Measurements from ENCODE around the gene ARAP3.
"Not testable (repeated sequence)": the region's sequence is repeated elsewhere in the genome, so short reads cannot be mapped to it uniquely, and the experiment has no call there.

Gene ARAP3

GRCh38 chr5:141637767-141638419 lies 44.1 kb downstream of the ARAP3 start:
- no peak for DNase-seq

DNA sequence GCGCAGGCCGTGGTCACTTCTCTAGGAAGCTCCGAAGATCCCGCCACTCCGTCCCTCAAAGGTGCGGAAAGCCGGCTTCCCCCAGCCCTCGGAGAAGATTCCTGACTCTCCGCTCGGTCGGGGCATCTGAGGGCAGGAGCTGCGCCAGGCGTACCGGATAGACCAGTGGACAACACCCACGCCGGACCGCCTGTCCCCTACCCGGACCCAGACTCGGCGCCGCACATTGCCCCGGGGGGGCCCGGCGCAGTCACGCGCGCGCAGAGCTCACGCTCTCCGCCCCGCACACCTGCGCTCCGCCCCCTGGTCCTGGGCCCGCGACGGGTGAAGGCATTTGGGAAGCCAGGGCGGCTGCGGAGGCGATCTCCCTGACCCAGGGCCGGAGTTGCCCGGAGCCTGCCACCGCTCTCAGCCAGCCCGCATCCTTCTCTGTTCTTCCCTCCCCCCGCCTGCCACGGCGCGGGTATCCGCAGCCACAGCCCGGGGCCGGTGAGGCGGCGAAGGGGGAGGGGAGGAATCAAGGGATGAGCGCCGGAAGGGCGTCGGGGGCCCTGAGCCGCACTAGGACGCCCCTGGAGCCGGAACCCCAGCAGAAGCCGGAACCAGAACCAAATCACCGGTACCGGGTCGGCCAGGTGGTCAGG lies 44.8 kb downstream of the ARAP3 start:
- DNase-seq, result no peak

- DNase-seq, result peak; percentile 89 to 91
Observed at GRCh38 chr5:141636413-141637122, 45.5 kb downstream of the ARAP3 start, which contains the start of the genes HDAC3 and RELL2. Gene HDAC3, minus strand, starts transcription at chr5:141636849. Its CDS starts 59 bp downstream, at chr5:141636790. Gene RELL2, plus strand, starts transcription at chr5:141636997. Its CDS starts 1,229 bp downstream, at chr5:141638226.

DNA sequence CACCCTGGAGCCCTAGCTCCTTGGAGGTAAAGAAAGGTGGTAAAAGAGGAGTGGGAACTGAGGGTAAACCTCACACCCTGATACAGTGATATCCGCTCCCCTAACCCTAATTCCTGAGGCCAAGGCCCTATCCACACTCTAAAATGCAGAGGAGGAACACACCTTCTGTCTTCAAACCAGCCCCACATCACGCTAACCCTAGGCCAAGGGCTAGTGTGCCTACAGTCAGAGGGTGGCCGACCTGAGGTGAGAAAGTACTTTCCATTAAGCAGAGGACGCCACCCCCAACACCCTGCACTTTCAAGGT lies 46.0 kb downstream of the ARAP3 start:
- DNase-seq, result no peak

GRCh38 chr5:141635646-141636045 lies 46.4 kb downstream of the ARAP3 start:
- no peak for DNase-seq

DNA sequence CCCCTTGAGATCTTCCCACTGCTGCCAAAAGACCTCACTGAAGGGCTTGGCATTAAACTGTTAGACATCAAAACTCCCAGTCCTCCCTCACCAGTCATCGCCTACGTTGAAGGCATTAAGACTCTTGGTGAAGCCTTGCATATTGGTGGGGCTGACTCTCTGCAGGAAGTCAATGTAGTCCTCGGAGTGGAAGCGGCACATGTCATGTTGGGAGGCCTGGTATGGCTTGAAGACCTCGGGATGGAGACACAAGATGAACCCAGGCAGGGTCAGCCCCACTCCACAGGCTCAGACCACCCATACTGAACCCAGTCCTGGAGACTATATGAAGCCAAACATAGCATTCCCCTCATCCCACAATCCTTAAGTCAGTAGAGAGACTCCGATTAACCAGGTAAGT lies 47.3 kb downstream of the ARAP3 start:
- no peak for DNase-seq

DNA sequence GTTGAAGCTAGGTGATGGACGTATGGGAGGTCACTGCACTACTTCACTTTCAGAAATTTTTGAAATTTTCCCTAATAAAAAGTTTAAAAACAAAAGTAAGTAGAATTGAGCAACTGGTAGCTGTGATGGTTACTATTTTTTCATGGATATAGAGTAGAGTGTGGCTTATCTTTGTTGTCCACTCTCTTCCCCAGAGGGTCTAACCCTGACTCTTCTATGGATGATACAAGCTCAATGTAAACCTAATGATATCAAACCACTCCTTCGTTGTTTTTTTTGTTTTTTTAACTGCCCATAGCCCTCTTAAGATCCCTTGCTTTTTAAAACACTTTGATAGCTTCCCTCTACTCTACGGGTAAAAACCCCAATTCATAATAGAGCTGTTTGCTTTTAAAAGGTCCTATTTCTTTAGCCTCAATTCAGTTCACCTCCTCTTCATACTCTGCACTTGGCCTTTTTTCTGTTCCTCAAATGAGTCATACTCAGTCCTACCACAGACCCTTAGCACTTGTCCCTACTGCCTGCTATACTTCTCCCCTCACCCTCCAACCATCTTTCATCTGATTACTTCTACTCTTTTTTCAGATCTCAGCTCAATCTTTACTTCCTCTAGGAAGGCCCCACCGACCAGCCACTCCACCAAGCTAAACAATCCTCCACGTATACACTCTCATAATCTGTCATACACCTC lies 48.0 kb downstream of the ARAP3 start:
- DNase-seq, result no peak

GRCh38 chr5:141632650-141633049 lies 49.4 kb downstream of the ARAP3 start:
- DNase-seq, result no peak

DNA sequence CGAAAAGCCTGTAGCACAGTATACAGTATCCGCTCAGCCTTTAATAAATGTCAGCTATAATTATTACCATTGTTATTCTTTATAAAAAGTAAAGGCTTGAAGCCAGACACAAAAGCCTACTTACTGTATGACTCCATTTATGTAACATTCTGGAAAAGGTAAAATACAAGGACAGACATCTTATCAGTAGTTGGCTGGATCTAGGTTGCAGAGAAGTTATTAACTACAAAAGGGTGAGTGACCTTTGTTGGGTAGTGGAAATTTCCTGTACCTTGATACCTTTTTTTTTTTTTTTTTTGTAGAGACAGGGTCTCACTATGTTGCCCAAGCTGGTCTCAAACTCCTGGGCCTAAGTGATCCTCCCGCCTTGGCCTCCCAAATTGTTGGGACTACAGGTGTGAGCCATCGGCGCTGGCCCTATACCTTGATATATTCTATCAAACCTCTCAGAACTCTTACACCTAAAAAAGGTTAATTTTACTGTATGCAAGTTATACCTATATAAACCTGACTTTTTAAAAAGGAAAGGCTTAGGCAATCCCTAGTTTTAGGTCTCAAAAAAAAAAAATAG lies 51.4 kb downstream of the ARAP3 start:
- no peak for DNase-seq

GRCh38 chr5:141628175-141628788 lies 53.7 kb downstream of the ARAP3 start:
- no peak for DNase-seq

- no peak for DNase-seq
Observed at GRCh38 chr5:141623611-141624010, 58.4 kb downstream of the ARAP3 start.

GRCh38 chr5:141623186-141623585 lies 58.8 kb downstream of the ARAP3 start:
- DNase-seq, result no peak

DNA sequence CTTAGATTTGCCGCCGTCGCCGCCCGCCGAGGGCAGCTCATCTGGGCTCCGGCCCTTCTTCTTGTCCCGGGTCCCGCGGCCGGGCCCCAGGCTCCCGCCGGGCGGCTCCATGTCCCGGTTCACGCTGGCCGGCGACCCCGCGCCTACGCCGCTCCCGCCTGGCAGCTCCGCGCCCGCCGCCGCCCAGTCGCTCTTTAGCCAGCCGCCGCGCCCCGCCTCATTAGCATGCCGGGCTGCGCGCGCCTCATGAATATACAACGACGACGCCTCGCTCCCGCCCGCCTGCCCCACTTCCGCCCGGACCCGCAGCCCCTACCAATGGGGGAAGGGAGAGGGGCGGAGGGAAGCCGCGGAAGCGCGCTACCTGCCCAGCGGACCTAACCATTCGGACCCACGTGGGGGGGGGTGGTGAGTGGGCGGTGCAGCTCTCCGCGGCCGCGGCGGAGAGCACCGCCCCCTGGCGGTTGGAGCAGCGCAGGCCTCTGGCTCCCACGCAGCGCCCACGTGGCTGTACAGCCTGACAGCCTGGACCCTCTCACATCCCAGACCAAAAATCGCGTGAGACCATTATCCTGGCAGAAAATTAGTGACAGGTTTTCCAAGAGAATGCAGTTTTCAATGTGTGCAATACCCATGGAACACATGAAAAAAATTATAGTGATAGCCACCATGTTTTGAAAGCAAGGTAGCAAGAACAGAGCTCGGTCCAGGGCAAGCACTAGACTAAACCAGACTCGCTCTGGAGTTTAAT lies 63.1 kb downstream of the ARAP3 start, which contains the start of gene DIAPH1:
Gene DIAPH1 (minus strand): TSS at position 197 of the 751 bp plus-strand sequence. CDS start 86 bp downstream, at position 111.
- DNase-seq, result peak; percentile 69 to 82

- no peak for DNase-seq
Observed at GRCh38 chr5:141618030-141618803, 63.8 kb downstream of the ARAP3 start.

DNA sequence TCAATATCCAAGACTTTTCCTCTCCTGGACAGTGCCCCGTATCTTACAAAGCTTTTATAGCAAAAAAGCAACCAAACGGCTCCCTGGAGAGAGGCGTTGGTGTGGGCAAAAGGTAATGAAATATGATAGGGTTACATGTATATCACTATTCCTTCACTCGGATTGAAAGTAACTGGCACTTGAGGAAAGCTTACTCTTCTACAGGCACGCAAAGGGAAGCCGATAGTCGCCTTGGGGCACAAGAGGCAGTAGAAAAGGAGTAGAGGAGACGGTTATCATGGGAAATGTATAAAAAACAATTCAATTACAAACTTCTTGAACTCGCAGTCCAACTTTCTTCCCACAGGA lies 64.4 kb downstream of the ARAP3 start:
- DNase-seq, result no peak

DNA sequence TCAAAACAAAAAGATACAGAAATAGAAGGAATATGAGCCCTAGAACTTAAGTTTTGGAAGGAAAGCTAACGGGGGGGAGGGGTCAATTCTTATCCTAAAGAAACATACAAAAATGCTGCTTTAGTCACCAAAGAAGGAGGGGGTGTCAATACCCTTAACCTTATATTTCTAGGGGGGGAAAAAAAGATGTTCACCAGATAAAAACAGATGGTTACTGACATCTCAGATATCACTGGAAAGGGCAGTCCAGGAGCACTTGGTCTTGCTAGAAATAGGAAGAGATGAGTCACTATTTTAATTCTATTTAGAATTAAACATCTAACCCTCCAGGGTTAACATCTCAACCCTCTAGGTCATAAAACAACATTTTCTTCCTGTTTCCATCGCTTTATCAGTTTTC lies 64.9 kb downstream of the ARAP3 start:
- no peak for DNase-seq

GRCh38 chr5:141615991-141616720 lies 65.9 kb downstream of the ARAP3 start:
- no peak for DNase-seq

GRCh38 chr5:141613344-141613743 lies 68.7 kb downstream of the ARAP3 start:
- DNase-seq, result no peak

DNA sequence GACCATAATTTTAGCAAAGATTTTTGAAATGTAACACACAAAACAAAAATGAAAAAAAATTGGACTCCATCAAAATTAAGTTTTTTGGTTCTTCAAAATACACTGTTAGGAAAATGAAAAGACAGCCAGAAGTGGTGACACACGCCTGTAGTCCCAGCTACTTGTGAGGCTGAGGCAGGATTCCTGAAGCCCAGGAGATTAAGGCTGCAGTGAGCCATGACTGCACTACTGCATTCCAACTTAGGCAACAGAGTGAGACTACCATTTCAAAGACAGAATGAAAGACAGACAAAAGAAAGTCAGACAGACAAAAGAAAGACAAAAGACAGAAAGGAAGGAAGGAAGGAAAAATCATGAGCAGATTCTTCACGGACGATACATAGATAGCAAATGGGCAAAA lies 70.7 kb downstream of the ARAP3 start:
- no peak for DNase-seq

DNA sequence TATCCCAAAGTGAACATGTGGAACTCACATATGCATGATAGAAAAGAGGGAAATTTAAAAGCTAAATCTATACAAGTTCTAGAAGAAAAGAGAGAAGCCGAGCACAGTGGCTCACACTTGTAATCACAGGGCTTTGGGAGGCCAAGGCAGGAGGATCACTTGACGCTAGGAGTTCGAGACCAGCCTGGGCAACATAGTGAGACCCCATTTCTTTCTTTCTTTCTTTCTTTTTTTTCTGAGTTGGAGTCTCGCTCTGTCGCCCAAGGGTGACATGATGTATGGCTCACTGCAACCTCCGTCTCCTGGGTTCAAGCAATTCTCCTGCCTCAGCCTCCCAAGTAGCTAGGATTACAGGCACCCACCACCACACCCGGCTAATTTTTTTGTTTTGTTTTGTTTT lies 72.1 kb downstream of the ARAP3 start:
- DNase-seq, result not testable (repeated sequence)

Data from hippocampal formation (tissue), 2 donors.